GOT3 (cell line): ENCODE results near the gene RNLS.

Experiments used
- DNase-seq: peaks from one replicate; lab custom pipeline; 2025; ENCODE audit warnings: mixed read lengths; lab: John Stamatoyannopoulos, UW

Gene RNLS

GRCh38 chr10:88582806-88583583 is at the start of gene RNLS:
TSS of gene RNLS (minus strand) at chr10:88583318.
- peak; percentile 13 for DNase-seq

GRCh38 chr10:88624840-88625239 is 41.7 kb upstream of the RNLS start:
- no peak for DNase-seq

GRCh38 chr10:88623835-88624234 is 40.7 kb upstream of the RNLS start:
- no peak for DNase-seq

GRCh38 chr10:88620441-88620840 is 37.3 kb upstream of the RNLS start:
- no peak for DNase-seq

GRCh38 chr10:88618496-88618895 is 35.4 kb upstream of the RNLS start:
- no peak for DNase-seq

GRCh38 chr10:88617772-88618300 is 34.7 kb upstream of the RNLS start:
- no peak for DNase-seq

GRCh38 chr10:88616250-88616977 is 33.3 kb upstream of the RNLS start:
- no peak for DNase-seq

- no peak for DNase-seq
Measured at GRCh38 chr10:88608780-88609179, 25.7 kb upstream of the RNLS start.

GRCh38 chr10:88608052-88608732 is 25.1 kb upstream of the RNLS start:
- no peak for DNase-seq

- DNase-seq = no peak
Measured at GRCh38 chr10:88598055-88598454, 14.9 kb upstream of the RNLS start.

GRCh38 chr10:88594482-88594881 is 11.4 kb upstream of the RNLS start:
- no peak for DNase-seq

- DNase-seq = no peak
Measured at GRCh38 chr10:88592906-88593305, 9.8 kb upstream of the RNLS start.

- DNase-seq = no peak
Measured at GRCh38 chr10:88592381-88592780, 9.3 kb upstream of the RNLS start.

GRCh38 chr10:88586462-88586861 is 3.3 kb upstream of the RNLS start, which contains the start of gene LIPJ:
TSS of gene LIPJ (plus strand) at chr10:88586762. CDS start at chr10:88590688, 3,926 bp downstream.
- DNase-seq = no peak

- no peak for DNase-seq
Measured at GRCh38 chr10:88583584-88583957, 453 bp upstream of the RNLS start.

- DNase-seq = no peak
Measured at GRCh38 chr10:88582411-88582805, 710 bp downstream of the RNLS start.

GRCh38 chr10:88565072-88565471 is 18.0 kb downstream of the RNLS start:
- DNase-seq = no peak

GRCh38 chr10:88562152-88562551 is 21.0 kb downstream of the RNLS start:
- DNase-seq = no peak

GRCh38 chr10:88557658-88558057 is 25.5 kb downstream of the RNLS start:
- DNase-seq = no peak

GRCh38 chr10:88557256-88557655 is 25.9 kb downstream of the RNLS start:
- no peak for DNase-seq

- no peak for DNase-seq
Measured at GRCh38 chr10:88555190-88555908, 27.8 kb downstream of the RNLS start.
